GM21786 (cell line): ENCODE data around the gene FBXO9.
A peak's percentile ranks its signal among the peaks of the same experiment; 100 is the strongest.

Experiments
- ATAC-seq: cut with Tn5 transposase; IDR thresholded peaks from one replicate; pipeline ENCODE4 v1.9.1; 2021; ENCODE audit not compliant: unreplicated experiment

The FBXO9 gene

GRCh38 chr6:53065266-53066076 is at the start of gene FBXO9:
FBXO9 (plus strand) TSS chr6:53065404; CDS start chr6:53065790, 386 bp downstream.
- peak; percentile 31 for ATAC-seq

- ATAC-seq, result no peak
Observed at GRCh38 chr6:53015486-53015885, 49.7 kb upstream of the FBXO9 start.

GRCh38 chr6:53018446-53018845 is 46.8 kb upstream of the FBXO9 start:
- ATAC-seq, result no peak

- ATAC-seq, result no peak
Observed at GRCh38 chr6:53020005-53020744, 45.0 kb upstream of the FBXO9 start.

GRCh38 chr6:53023323-53023722 is 41.9 kb upstream of the FBXO9 start:
- no peak for ATAC-seq

GRCh38 chr6:53026526-53026925 is 38.7 kb upstream of the FBXO9 start:
- no peak for ATAC-seq

- ATAC-seq, result no peak
Observed at GRCh38 chr6:53027131-53027718, 38.0 kb upstream of the FBXO9 start.

GRCh38 chr6:53028467-53028866 is 36.7 kb upstream of the FBXO9 start:
- ATAC-seq, result no peak

- ATAC-seq, result no peak
Observed at GRCh38 chr6:53029257-53029656, 35.9 kb upstream of the FBXO9 start.

- no peak for ATAC-seq
Observed at GRCh38 chr6:53029761-53030160, 35.4 kb upstream of the FBXO9 start.

- no peak for ATAC-seq
Observed at GRCh38 chr6:53031281-53031680, 33.9 kb upstream of the FBXO9 start.

- no peak for ATAC-seq
Observed at GRCh38 chr6:53032849-53033248, 32.4 kb upstream of the FBXO9 start.

GRCh38 chr6:53033764-53034163 is 31.4 kb upstream of the FBXO9 start:
- ATAC-seq, result no peak

GRCh38 chr6:53035549-53036213 is 29.5 kb upstream of the FBXO9 start:
- ATAC-seq, result no peak

GRCh38 chr6:53038141-53038540 is 27.1 kb upstream of the FBXO9 start:
- no peak for ATAC-seq

- no peak for ATAC-seq
Observed at GRCh38 chr6:53038596-53038995, 26.6 kb upstream of the FBXO9 start.

- ATAC-seq, result no peak
Observed at GRCh38 chr6:53041356-53041755, 23.8 kb upstream of the FBXO9 start.

- ATAC-seq, result no peak
Observed at GRCh38 chr6:53042112-53042511, 23.1 kb upstream of the FBXO9 start.

GRCh38 chr6:53043581-53043980 is 21.6 kb upstream of the FBXO9 start:
- ATAC-seq, result no peak

- no peak for ATAC-seq
Observed at GRCh38 chr6:53044071-53044470, 21.1 kb upstream of the FBXO9 start.

GRCh38 chr6:53044572-53044971 is 20.6 kb upstream of the FBXO9 start:
- ATAC-seq, result no peak
